Inflammatory macrophage treated with lipopolysaccharide for 4 hours (primary cell): ENCODE measurements around the gene GP1BB.

Experiments used
- DNase-seq: peaks from one replicate; pipeline ENCODE4 v3.0.0-alpha.2; 2020

GP1BB gene

GRCh38 chr22:19727310-19728150 is 4.2 kb downstream of the GP1BB start:
- DNase-seq = no peak

- DNase-seq = no peak
These were observed 4.9 kb downstream of the GP1BB start for GRCh38 chr22:19728271-19728670.

- no peak for DNase-seq
These were observed 5.5 kb downstream of the GP1BB start for GRCh38 chr22:19728836-19729235.

- DNase-seq = no peak
These were observed 6.2 kb downstream of the GP1BB start for GRCh38 chr22:19729507-19729906.

- no peak for DNase-seq
These were observed 6.9 kb downstream of the GP1BB start for GRCh38 chr22:19730198-19730597.

GRCh38 chr22:19730655-19731360 is 7.5 kb downstream of the GP1BB start:
- peak; percentile 71 for DNase-seq

GRCh38 chr22:19731361-19732135 is 8.2 kb downstream of the GP1BB start:
- DNase-seq = no peak

GRCh38 chr22:19732403-19733113 is 9.2 kb downstream of the GP1BB start:
- DNase-seq = no peak

- DNase-seq = no peak
These were observed 10.4 kb downstream of the GP1BB start for GRCh38 chr22:19733755-19734154.

- DNase-seq = no peak
These were observed 10.8 kb downstream of the GP1BB start for GRCh38 chr22:19734163-19734562.

GRCh38 chr22:19734837-19735382 is 11.6 kb downstream of the GP1BB start:
- no peak for DNase-seq

- DNase-seq = no peak
These were observed 12.5 kb downstream of the GP1BB start for GRCh38 chr22:19735665-19736510.

- DNase-seq = no peak
These were observed 14.7 kb downstream of the GP1BB start for GRCh38 chr22:19737846-19738663.

GRCh38 chr22:19738664-19739447 is 15.5 kb downstream of the GP1BB start:
- no peak for DNase-seq

GRCh38 chr22:19739448-19739895 is 16.1 kb downstream of the GP1BB start:
- no peak for DNase-seq

GRCh38 chr22:19739911-19740449 is 16.6 kb downstream of the GP1BB start:
- DNase-seq = no peak

GRCh38 chr22:19740586-19740985 is 17.2 kb downstream of the GP1BB start:
- no peak for DNase-seq

- DNase-seq = no peak
These were observed 17.7 kb downstream of the GP1BB start for GRCh38 chr22:19741053-19741452.
